ENCODE results near the gene PPP4R4. TPM values are rescaled to one million over a fixed set of nuclear protein-coding genes. Genes with fewer than 3 reads are reported as not detected.
A peak's percentile ranks its signal among the peaks of the same experiment; 100 is the strongest.
"Not testable (repeated sequence)": the region's sequence is repeated elsewhere in the genome, so short reads cannot be mapped to it uniquely, and the experiment has no call there.

The PPP4R4 gene
- polyA plus RNA-seq, 1 donor: 0.32 TPM

DNA sequence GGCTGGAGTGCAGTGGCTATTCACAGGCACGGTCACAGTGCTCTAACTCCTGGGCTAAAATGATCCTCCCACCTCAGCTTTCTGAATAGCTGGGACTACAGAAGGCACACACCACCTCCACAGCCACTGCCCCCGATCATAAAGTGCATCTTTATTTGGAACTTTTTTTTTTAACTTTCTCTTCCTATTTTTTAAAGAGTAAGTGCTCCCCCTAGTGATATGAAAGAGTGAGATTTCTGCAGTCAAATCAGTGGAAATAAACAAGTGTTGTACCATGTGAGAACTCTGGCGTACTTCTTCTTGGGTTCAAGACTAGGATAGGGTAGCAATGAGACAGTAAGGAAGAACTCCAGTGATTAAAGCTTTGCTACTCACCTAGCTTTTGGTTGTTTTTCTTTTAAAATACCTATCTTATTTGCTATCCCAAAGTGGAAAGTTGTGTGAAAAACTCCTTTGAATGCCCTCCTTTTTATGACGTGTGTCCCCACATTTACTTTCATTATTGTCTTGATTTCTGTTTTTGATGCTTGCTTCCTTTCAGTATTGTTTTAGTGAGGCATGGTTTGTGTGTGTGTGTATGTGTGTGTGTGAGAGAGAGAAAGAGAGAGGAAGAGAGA lies 6.6 kb downstream of the PPP4R4 start:
- no peak for DNase-seq

DNA sequence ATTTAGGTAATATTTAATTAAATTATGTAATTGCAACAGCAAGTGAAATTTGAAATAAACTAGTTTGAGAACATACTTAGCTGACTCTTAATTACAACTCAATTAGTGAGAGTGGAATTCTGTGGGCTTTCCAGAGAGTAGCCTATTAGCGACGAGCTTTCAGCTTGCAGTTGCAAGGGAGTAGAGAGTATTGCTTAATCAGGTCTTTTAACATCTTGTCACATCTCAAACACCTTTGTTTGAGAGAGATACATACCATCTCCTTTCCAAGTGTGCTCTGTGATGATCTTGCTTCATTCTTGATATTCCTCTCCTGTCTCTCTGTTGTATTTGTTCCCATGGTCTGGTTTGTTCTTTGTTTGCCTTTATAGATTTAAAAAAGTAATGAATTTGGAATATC lies 7.7 kb downstream of the PPP4R4 start:
- no peak for DNase-seq

DNA sequence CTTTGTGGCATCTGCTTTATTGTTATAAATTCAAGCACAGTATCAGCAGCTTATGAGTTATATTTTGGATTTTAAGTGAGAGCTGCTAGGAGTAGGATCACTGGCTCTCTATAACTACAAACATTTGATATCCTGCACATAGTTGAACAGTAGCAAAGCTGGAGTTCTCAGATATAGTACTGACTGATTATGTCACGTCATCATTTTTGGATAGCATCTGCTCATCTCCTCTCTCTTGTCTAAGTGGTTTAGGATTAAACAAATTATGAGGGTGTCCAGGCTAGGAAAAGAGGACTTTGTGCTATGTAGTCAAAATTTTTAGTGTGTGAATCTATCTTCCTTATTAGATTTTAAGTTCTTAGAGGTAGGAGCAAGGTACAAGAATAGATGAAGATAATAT lies 18.4 kb downstream of the PPP4R4 start:
- no peak for DNase-seq

GRCh38 chr14:94193776-94194175 lies 19.7 kb downstream of the PPP4R4 start:
- no peak for DNase-seq

DNA sequence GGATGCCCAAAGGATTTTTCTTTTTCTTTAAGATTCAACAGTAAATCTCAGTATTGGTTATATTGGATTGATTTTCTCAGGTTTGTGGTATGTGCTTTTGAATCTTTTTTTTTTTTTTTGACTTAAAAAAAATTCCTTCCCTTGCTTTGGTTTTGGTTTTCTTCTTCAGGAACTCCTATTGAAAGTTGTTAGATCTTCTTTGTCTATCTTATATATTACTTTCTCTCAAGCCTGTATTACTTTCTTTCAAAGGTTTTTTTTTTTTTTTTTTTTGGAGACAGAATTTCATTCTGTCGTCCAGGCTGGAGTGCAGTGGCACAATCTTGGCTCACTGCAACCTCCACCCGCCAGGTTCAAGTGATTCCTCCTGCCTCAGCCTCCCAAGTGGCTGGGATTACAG lies 21.9 kb downstream of the PPP4R4 start:
- no peak for DNase-seq

GRCh38 chr14:94203473-94204210 lies 29.5 kb downstream of the PPP4R4 start:
- no peak for DNase-seq

GRCh38 chr14:94213021-94213420 lies 38.9 kb downstream of the PPP4R4 start:
- DNase-seq: no peak

GRCh38 chr14:94213741-94214140 lies 39.6 kb downstream of the PPP4R4 start:
- no peak for DNase-seq

GRCh38 chr14:94217116-94217515 lies 43.0 kb downstream of the PPP4R4 start:
- DNase-seq: peak; percentile 5

DNA sequence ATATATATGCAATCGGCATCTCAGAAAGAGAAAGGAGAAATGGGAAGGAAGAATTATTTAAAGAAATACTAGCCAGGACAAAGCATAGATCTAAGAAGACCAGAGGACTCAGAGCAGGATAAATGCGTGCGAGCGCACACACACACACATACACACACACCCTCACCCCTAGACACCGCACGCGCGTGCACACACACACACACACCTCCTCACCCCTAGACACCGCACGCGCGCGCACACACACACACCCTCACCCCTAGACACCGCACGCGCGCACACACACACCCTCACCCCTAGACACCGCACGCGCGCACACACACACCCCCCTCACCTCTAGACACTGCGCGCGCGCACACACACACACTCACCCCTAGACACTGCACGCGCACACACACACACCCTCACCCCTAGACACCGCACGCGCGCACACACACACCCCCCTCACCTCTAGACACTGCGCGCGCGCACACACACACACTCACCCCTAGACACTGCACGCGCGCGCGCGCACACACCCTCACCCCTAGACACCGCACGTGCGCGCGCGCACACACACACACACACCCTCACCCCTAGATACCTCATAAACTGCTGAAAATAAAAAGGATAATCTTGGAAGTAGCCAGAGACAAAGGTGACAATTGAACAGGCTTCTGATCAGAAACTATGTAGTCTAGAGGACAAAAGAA lies 44.2 kb downstream of the PPP4R4 start:
- not testable (repeated sequence) for DNase-seq

- no peak for DNase-seq
Measured at GRCh38 chr14:94224040-94224439, 49.9 kb downstream of the PPP4R4 start.

DNA sequence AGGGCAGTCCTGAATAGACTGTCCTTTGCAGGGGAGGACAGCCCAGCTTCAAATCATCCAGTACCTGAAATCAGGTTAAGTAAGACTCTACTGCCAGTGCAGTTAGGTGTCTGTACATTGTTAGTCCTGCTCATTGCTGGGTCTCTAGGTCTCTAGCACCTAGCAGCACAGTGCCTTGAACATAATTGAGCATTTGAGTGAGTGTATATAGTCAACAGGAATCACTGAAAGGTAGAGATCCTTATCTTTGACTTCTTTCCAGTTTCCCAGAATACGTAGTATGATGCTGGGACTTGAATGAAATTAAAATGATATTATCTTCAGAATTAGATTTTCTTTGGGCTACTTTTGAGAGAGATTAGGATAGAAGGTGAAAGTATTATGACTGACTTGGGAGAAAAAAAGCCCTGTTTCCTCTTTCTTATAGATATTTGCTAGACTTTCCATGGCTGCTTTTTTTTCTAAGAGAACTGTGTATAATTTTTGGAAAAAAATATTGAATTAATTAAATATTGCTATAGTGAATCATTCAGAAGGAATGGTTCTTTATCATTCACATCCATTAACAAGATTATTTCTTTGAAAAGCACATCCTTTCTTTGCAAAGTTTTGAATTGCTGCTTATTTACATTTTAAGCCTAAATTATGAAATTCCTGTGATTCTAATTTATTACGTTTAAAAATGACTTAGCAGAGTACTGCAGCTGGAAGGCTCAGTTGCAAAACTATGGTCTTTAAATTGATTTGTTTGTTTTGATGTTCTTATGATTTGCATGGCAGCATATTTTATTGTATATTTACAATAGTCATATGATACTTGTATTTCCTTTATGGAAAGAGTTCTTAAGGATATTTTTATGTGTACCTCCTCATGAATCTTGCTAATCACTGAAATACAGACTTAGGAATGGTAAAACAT lies 51.6 kb downstream of the PPP4R4 start:
- DNase-seq: no peak

GRCh38 chr14:94227029-94227428 lies 52.9 kb downstream of the PPP4R4 start:
- DNase-seq: no peak

DNA sequence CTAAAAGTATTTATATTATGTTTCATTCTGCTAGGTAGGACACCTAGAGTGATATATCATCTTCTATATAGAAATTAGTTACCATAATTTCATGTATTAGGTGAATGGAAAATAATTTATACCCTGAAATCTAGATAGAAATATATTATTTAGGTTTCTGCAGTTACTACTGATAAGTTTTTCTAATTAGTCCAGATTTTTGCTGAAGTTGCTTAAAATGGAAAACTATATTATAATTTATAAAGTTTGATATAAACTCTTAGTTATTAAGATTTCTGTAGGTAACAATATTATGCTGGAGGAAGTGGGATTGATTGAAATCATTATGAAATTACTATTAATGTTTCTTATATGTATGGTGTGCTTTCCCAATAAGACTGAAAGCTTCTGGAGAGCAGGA lies 62.9 kb downstream of the PPP4R4 start:
- no peak for DNase-seq

- no peak for DNase-seq
Measured at GRCh38 chr14:94237983-94238382, 63.9 kb downstream of the PPP4R4 start.

DNA sequence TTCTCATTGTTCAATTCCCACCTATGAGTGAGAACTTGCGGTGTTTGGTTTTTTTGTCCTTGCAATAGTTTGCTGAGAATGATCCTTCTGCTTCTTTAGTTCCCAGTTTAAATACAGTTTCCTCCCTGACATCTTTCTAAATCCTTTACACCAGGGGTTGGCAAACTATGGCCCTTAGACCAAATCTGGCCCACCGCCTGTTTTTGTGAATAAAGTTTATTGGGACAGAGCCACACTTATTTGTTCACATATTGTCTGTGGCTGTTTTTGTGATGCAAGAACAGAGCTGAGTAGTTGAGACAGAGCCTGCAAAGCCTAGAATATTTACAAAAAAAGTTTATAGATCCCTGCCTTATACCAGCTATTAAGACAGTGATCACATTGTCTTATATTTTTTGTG lies 65.3 kb downstream of the PPP4R4 start:
- no peak for DNase-seq

GRCh38 chr14:94244182-94244581 lies 70.1 kb downstream of the PPP4R4 start:
- DNase-seq: no peak

GRCh38 chr14:94264195-94264594 lies 90.1 kb downstream of the PPP4R4 start:
- DNase-seq: not testable (repeated sequence)

- no peak for DNase-seq
Measured at GRCh38 chr14:94267352-94267751, 93.2 kb downstream of the PPP4R4 start.

GRCh38 chr14:94268582-94268981 lies 94.5 kb downstream of the PPP4R4 start:
- not testable (repeated sequence) for DNase-seq

GRCh38 chr14:94269156-94269555 lies 95.0 kb downstream of the PPP4R4 start:
- no peak for DNase-seq

DNA sequence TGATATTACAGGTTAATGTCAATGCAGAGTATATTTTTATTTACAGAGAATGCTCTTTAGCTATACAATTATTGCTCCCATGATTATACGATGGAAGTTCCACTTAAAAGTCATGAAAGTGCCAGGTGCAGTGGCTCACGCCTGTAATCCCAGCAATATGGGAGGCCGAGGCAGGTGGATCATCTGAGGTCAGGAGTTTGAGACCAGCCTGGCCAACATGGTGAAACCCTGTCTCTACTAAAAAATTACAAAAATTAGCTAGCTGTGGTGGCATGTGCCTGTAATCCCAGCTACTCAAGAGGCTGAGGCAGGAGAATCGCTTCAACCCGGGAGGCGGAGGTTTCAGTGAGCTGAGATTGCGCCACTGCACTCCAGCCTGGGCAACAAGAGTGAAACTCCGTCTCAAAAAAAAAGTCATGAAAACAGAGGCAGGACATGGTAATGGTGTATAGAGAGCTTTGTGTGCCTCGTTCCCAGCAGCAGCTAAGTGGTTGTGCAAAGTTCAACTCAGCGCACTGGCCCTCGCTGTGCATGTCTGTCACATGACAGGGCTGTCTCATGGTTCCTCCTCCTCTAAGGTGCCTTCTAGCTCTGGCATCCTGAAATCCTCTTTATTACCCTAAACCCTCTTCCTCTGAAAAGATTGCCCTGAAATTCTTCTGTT lies 102.9 kb downstream of the PPP4R4 start:
- not testable (repeated sequence) for DNase-seq
